ENCODE results near the gene OR9A2.

DNA sequence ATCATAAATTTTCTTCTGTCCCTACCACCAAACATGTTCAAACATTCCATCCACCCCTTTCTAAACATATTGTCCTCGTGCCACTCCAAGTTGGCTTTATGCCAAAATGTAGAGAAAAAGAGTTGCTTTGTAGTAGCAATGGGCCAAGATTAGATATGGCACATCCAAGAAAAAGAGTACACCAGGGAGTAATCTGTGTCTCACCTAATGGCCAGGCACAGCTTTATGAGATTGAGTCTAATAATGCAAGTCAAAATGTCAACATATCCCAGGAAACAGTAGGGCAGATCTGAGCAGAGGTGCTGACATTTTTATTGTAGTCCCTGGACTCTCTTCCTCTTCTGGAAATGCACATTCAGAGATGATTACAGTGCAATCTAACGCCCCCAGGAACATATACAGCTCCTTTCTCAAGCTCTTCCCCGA, 19.5 kb upstream of the OR9A2 start:
- TF ChIP-seq, protein P1, sequence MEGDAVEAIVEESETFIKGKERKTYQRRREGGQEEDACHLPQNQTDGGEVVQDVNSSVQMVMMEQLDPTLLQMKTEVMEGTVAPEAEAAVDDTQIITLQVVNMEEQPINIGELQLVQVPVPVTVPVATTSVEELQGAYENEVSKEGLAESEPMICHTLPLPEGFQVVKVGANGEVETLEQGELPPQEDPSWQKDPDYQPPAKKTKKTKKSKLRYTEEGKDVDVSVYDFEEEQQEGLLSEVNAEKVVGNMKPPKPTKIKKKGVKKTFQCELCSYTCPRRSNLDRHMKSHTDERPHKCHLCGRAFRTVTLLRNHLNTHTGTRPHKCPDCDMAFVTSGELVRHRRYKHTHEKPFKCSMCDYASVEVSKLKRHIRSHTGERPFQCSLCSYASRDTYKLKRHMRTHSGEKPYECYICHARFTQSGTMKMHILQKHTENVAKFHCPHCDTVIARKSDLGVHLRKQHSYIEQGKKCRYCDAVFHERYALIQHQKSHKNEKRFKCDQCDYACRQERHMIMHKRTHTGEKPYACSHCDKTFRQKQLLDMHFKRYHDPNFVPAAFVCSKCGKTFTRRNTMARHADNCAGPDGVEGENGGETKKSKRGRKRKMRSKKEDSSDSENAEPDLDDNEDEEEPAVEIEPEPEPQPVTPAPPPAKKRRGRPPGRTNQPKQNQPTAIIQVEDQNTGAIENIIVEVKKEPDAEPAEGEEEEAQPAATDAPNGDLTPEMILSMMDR (IDR thresholded peaks at IDR 0.05) = no peak
- no peak for TF ChIP-seq ZFX (IDR thresholded peaks at IDR 0.05; ENCODE audit: borderline replicate concordance)
